DOHH2 (cell line): ENCODE data around the gene GPD2.

Source experiments
- H3F3A ChIP-seq: fragments of 200-600 bp; sonication (generic), shearing (Covaris generic); 2 replicates; pipeline ENCODE4 v1.6.0; 2016; ENCODE audit warnings: antibody characterized with exemption, mild to moderate bottlenecking; ENCODE audit not compliant: control insufficient read depth, insufficient read depth
- H3K27ac ChIP-seq: fragments of 200-600 bp; sonication (generic); 2 replicates; pipeline ENCODE4 v1.5.1; 2014; ENCODE audit warnings: low read depth, mild to moderate bottlenecking, low read length, moderate library complexity
- H3K27me3 ChIP-seq: fragments of 200-600 bp; sonication (generic); 2 replicates; pipeline ENCODE4 v1.6.1; 2014; ENCODE audit warnings: mild to moderate bottlenecking, low read length, mixed read lengths; ENCODE audit not compliant: control insufficient read depth
- H3K36me3 ChIP-seq: fragments of 200-600 bp; sonication (generic); 2 replicates; pipeline ENCODE4 v1.6.1; 2014; ENCODE audit warnings: mild to moderate bottlenecking, low read length, moderate library complexity, mixed read lengths; ENCODE audit not compliant: control insufficient read depth
- H3K4me1 ChIP-seq: fragments of 200-600 bp; sonication (generic); 2 replicates; pipeline ENCODE4 v1.6.1; 2014; ENCODE audit warnings: mild to moderate bottlenecking, low read length, mixed read lengths; ENCODE audit not compliant: control insufficient read depth
- H3K4me2 ChIP-seq: fragments of 200-600 bp; sonication (generic); 2 replicates; pipeline ENCODE4 v1.6.0; 2014; ENCODE audit warnings: mild to moderate bottlenecking, low read length, moderate library complexity
- H3K4me3 ChIP-seq: fragments of 200-600 bp; sonication (generic); 2 replicates; pipeline ENCODE4 v1.5.1; 2014; ENCODE audit warnings: mild to moderate bottlenecking, low read length, mixed read lengths
- H3K79me2 ChIP-seq: fragments of 200-600 bp; sonication (generic); 2 replicates; pipeline ENCODE4 v1.6.1; 2014; ENCODE audit warnings: mild to moderate bottlenecking, low read length, mixed read lengths; ENCODE audit not compliant: control insufficient read depth
- H3K9me2 ChIP-seq: fragments of 200-600 bp; sonication (generic); replicated peaks from 2 replicates; pipeline ENCODE4 v1.6.1; 2014; ENCODE audit warnings: mild to moderate bottlenecking, low read length, mixed read lengths; ENCODE audit not compliant: control insufficient read depth
- H3K9me3 ChIP-seq: fragments of 200-600 bp; sonication (generic); 2 replicates; pipeline ENCODE4 v1.6.1; 2014; ENCODE audit warnings: antibody characterized with exemption, low read length, mixed read lengths; ENCODE audit not compliant: control insufficient read depth, insufficient read depth
- H4K20me1 ChIP-seq: fragments of 200-600 bp; sonication (generic); 2 replicates; pipeline ENCODE4 v1.6.0; 2014; ENCODE audit warnings: low read depth, mild to moderate bottlenecking, antibody characterized with exemption, low read length, moderate library complexity; ENCODE audit not compliant: control insufficient read depth, insufficient read depth
- CTCF ChIP-seq: fragments of 200-600 bp; sonication (generic); IDR thresholded peaks from one replicate; pipeline ENCODE4 v1.5.1; 2014; ENCODE audit warnings: antibody characterized with exemption, mild to moderate bottlenecking, low read depth, low read length; ENCODE audit not compliant: poor library complexity, severe bottlenecking
- EZH2phosphoT487 ChIP-seq: fragments of 200-600 bp; sonication (generic); IDR thresholded peaks from 2 replicates; pipeline ENCODE4 v1.6.1; 2017; ENCODE audit warnings: borderline replicate concordance, mild to moderate bottlenecking, antibody characterized with exemption, low read length, moderate library complexity, mixed read lengths

GPD2 gene

GRCh38 chr2:156565066-156565710, 129.0 kb downstream of the GPD2 start:
- no peaks in the 10 kb centered on the region for H3K9me2 ChIP-seq
- TF ChIP-seq EZH2phosphoT487 (no peak), CTCF (no peak)
- no peaks in the 10 kb centered on the region for H3K27me3 ChIP-seq
- H3K4me1 ChIP-seq = no peaks in the 10 kb centered on the region
- H3F3A ChIP-seq = no peaks in the 10 kb centered on the region
- H4K20me1 ChIP-seq = no peaks in the 10 kb centered on the region
- H3K36me3 ChIP-seq = no peaks in the 10 kb centered on the region; the same call in 1 of the 2 replicates
- no peak overlapping the region for H3K27ac ChIP-seq
- H3K4me2 ChIP-seq = no peak overlapping the region
- no peak overlapping the region for H3K4me3 ChIP-seq
- no peaks in the 10 kb centered on the region for H3K9me3 ChIP-seq
- H3K79me2 ChIP-seq = no peaks in the 10 kb centered on the region

GRCh38 chr2:156573710-156574109, 137.5 kb downstream of the GPD2 start:
- TF ChIP-seq EZH2phosphoT487 (no peak), CTCF (no peak)
- no peaks in the 10 kb centered on the region for H3K9me3 ChIP-seq
- no peaks in the 10 kb centered on the region for H3F3A ChIP-seq
- H3K79me2 ChIP-seq = no peaks in the 10 kb centered on the region
- H3K27ac ChIP-seq = no peak overlapping the region
- no peaks in the 10 kb centered on the region for H3K27me3 ChIP-seq
- H3K4me3 ChIP-seq = no peak overlapping the region
- no peaks in the 10 kb centered on the region for H3K9me2 ChIP-seq
- H3K4me2 ChIP-seq = no peak overlapping the region
- no peaks in the 10 kb centered on the region for H4K20me1 ChIP-seq
- no peaks in the 10 kb centered on the region; the same call in 1 of the 2 replicates for H3K36me3 ChIP-seq
- no peaks in the 10 kb centered on the region for H3K4me1 ChIP-seq

- H3K27me3 ChIP-seq = no peaks in the 10 kb centered on the region
- no peak for TF ChIP-seq EZH2phosphoT487
- TF ChIP-seq CTCF = no peak
Observed at GRCh38 chr2:156574112-156574511, 137.9 kb downstream of the GPD2 start.

More at GRCh38 chr2:156574112-156574511, 137.9 kb downstream of the GPD2 start:
- Histone ChIP-seq H4K20me1 (no peaks in the 10 kb centered on the region), H3K79me2 (no peaks in the 10 kb centered on the region), H3K4me1 (no peaks in the 10 kb centered on the region), H3K9me2 (no peaks in the 10 kb centered on the region), H3K4me3 (no peak overlapping the region), H3F3A (no peaks in the 10 kb centered on the region), H3K36me3 (no peaks in the 10 kb centered on the region; the same call in 1 of the 2 replicates), H3K9me3 (no peaks in the 10 kb centered on the region), H3K4me2 (no peak overlapping the region), H3K27ac (no peak overlapping the region)
